HPDE6-E6E7 (cell line): Measurements from ENCODE around the gene RALGDS.

Experiments
- DNase-seq: peaks from one replicate; pipeline ENCODE4 v3.0.0; 2011; ENCODE audit warnings: missing footprints; ENCODE audit errors: extremely low spot score

Gene RALGDS

DNA sequence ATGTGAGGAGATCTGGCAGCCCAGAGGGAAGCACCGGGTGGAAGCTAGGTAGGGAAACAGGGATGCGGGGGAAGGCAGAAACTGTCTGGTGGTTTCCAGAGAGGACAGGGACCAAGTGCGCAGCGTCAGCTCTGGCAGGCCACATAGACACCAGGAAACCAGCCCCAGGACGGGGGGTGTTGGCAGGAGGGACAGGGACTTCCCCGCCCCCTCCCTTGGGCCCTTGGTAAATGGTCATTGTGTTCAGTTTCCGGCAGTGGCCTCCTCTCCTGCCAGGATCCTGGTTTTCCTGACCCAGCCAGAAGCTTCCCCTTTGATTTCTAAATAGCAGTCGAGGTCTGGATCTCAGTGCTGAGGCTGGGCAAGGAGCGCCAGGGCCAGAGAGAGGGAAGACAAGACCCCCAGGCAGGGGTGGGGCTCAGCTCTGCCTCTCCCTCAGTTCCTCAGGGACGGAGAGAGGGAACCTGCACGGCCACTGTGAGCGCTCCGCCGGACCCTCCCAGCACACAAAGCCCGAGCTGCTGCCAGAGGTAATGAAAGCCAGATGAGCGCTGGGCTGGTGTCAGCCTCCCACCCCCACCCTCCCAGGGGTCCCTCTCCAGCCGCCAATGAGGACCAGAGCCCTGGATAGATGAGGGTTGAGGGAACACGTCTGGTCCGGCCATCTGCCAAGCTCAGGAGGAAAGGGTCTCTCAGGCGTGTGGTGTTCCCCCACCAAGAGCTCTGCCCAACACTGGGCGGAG, 1.8 kb downstream of the RALGDS start:
- no peak for DNase-seq

DNA sequence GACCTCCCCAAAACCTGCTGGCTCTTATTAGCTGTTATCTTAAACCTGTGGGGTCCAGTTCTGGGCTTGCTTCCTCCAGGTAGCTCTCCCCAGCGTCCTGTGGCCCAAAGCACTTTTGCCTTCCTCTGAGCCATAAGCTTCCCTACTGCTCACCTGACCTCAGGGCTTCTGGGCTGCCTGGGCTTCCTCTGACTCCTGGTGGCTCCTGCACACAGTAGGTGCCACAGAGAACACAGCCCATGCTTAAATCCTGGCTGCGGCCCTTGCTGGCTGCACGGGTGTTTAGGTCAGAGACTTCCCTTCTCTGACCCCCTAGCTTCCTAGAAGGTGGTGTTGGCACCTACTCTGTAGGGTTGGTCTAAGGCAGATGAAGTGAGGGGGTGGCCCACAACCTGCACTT, 2.5 kb downstream of the RALGDS start:
- no peak for DNase-seq

DNA sequence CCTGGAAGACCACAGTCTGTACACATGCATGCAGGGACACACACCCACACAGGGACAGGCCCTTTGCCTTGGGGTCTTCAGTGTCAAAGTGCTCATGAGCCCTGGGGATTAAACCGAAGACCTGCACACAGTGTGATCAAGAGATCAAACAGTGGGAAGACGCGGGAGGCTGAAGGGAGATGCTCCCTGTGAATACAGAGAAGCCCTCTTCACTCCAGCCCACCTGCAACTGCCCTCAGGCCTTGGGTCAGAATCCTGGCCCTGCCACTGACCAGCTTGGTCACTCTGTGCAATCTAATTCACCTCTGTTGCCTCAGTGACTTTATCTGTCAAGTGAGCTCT, 2.9 kb downstream of the RALGDS start:
- no peak for DNase-seq

DNA sequence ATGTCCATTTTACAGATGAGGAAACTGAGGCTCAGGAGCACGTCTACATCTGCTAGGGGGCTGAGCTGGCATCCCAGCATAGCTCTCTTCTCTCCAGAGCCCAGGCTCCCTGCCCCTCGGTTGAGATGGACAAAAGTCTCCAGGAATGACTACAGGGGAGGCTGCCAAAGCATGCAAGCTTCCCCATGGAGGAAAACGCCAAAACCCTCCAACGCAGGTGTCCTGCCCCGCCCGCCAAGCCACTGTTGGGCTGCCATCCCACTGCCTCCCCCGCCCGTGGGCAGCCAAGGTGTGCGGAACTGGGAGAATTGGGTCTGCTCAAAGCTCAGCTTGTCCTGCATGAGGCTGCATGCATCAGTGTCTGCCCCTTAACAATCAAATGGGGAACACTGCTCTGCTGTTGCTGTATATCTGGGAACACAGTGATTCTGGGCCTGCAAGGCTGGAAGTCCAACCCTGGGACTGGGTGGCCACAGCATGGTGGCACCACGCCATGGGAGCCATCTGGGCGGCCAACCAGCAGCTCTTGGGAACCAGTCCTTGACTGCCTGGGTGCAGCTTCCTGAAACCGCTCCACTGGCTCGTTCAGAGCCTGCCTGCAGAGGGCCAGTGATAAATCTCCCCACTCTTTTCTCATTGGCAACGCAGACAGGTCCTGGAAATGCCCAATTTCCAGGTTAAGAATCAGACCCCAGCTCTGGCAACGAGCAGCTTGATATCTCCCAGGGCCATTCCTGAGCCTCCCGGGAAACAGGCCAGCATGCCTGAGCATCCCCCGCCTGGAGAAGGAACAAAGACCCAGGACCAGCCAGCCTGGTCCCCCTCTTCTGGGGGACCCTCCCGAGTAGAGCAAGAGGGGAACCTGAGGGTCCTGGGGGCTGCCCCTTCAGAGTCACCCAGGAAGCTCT, 3.5 kb downstream of the RALGDS start:
- DNase-seq: no peak

DNA sequence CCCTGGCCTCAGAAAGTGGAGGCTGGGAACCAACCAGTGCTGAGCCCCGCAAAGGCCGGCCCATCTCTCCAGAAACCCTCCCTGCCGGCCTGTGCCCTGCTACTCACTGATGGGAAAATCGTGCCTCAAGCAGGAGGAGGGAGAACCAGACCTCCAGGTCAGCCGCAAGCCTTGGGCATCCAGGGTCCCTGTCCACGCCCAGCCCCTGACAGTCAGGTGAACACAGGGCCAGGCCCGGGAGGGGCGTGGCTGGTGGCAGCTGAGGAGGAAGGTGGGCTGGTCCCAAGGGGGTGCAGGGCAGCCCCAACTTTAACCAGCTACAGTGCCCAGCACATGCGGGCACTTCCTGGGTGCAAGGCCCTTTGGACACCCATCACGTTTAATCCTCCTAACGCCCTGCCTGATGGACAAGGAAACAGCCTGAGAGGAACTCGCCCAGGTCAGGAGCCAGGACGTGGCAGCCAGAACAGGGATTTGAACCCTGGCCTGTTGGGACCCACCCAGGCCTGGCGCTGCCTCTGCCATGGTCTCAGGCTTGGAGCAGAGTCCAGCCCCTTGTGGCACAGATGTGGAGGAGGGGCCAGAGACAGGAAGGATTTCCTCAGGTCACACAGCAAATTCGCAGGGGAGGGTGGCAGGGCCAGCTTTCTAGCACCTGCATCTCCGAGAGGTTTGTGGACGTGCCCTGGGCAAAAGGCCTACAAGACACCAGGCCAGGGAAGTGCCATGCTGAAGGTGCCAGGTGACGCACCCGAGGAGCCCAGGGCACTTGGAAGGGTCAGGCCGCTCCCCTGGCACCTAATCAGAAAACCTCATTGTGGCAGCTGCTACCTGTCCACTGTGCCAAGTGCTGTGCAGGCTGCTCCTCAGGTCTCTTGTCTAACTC, 4.5 kb downstream of the RALGDS start:
- no peak for DNase-seq

DNA sequence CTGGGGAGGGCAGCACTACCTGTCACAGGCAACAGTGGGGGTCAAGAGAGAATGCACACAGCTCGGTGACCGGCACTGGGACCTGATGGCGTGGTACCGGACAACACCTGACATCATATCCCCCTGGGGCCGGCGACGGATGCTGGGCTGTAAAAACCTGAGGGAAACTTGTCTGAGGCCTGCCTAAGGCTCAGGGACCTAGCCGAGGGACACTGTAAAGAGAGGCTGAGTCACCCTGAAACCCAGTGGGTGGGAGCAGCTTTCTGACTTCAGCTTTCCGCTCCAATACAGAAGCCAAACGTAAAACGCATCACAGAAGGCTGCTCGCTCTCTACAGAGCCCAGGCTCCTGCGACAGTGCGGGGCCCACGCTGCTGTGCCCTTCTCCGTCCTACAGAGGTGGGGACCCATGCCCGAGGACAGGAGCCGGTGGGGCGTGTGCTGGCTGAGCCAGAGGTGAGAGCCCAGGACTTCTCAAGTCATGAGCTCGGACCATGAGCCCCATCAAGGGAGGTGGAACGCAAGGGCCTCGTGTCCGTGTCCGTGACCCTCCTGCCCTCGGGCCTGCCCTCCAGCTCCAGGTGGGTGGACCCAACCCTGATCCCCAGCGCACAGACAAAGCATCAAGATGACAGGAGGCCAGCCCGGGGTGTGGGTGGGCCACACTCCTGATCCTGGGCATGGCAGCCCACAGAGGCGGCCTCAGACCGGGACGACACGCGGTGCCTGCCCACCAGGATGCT, 5.3 kb downstream of the RALGDS start:
- no peak for DNase-seq

DNA sequence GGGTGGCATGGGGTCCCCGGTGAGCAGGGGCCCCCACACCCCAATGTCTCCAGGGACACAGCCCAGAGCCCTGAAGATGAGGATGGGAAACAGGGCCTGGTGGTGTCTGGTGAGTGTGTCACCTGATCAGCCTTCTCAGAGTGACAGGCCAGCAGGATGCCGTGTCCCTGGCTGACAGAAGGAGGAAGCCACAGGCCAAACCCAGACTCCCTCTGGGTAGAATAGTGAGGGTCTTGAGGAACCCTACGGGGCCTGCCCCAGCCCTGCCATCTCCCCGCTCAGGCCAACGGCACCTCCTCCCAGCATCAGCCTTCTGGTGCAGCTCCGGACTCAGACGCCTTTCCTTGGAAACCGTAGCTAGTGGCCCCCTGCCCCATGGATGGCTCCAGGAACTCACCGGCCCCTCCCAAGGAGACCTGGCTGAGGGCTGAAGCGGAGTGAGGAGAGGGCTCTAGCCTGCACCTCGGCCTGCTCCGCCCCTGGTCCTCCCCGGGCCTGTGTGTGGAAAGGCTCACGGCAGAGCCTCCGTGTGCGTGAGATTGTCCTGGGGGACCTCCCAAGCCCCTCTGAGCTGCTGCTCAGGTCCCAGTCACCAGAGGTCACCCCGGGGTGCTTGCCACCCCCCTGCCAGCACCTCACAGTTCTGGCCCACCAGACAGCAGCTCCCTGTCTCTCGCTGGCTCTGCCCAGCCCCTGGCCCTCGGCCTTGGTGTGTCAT, 6.0 kb downstream of the RALGDS start:
- DNase-seq: no peak

DNA sequence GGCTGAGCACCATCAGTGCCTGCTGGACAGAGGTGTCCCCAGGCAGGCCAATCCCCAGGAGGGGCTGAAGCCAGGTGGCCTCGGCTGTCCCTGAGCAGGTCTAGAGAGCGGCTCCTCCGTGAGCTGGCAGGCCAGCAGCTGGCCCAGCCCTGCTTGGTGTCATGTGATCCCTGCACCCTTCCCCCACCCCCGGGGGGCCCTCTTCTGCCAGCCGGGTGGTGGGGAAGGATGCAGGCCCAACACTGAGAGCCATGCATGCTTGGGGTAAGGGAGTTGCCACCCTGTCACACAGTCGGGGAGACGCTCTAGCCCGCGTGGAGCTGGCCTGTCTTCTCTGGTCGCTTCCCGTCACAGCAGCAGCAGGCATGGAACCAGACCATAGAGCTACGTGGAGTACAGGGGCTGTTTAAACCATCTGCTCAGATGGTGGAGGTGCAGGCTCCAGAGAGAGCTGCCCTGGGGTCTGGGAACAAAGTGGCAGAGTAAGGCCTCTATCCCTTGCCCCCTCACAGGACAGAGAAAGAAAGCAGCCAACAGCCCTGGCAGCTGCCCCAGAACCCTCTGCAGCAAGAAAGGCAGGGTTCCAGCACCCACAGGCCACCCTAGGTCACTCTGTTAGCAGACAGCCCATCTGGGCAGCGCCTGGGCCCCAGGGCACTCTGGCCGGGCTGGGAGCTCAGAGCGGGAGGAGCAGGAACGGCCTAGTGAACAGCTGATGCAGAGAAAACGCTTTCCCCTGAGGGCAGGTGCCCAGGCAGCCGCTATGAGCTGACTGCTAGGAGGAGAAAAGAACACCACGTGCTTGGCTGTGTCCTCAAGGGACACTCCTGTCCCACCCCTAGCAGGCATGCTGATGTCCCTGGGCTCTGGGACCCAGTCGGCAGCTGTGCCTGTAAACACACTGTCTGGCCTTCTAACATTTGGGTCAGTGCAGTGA, 6.8 kb downstream of the RALGDS start:
- DNase-seq: no peak

DNA sequence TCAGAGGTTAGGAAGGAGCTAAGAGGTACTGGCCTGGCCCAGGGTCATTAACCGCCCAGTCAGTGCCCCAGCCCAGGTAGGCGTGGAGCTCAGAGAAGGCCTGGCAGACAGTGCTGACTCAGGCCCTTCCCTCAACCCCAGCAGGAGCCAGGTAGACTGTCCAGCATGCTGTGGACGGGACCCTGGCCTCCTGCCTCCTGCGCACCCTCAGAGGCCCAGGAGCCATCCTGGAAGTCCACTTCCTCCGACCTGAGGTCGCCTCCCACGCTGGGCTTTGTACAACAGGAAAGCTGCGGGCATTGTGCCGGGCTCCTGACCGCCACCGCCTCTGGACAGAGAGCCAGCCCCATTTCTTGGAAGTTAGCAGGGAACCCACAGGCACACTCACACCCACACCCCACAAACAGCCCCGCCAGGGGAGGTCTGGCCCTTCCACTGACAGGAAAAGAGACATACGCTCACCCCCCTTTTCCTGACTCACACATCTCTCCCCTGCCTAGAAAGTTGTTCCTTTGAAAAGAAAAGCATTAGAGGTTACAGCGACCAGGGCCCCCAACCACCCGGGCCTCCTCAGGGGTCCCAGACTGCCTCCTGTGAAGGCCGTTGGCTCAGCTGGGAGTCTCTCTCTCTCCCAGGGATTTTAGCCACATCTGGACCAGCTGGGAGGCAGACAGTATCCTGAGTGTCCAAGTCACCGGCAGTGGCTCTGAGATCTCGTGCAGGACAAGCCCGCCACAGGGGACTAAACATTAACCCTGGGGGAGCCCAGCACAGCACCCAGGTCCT, 7.7 kb downstream of the RALGDS start:
- DNase-seq: no peak

DNA sequence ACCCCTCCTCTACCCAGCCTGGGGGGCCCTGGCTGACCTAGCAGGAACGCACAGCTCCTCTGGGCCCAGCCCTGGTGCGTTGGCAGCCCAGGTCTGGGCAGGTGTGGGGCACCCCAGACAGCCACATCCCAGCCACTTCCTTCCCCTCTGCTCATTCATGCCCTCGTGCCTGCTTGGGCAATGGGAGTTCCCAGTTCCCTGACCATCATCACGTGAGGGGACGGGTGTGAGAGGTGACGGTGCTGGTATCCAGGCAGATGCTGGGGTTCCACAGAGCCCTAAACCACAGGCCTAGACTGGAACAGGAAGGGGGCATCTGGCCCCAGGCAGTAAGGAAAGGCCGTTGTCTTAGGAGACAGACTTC, 8.4 kb downstream of the RALGDS start:
- no peak for DNase-seq

DNA sequence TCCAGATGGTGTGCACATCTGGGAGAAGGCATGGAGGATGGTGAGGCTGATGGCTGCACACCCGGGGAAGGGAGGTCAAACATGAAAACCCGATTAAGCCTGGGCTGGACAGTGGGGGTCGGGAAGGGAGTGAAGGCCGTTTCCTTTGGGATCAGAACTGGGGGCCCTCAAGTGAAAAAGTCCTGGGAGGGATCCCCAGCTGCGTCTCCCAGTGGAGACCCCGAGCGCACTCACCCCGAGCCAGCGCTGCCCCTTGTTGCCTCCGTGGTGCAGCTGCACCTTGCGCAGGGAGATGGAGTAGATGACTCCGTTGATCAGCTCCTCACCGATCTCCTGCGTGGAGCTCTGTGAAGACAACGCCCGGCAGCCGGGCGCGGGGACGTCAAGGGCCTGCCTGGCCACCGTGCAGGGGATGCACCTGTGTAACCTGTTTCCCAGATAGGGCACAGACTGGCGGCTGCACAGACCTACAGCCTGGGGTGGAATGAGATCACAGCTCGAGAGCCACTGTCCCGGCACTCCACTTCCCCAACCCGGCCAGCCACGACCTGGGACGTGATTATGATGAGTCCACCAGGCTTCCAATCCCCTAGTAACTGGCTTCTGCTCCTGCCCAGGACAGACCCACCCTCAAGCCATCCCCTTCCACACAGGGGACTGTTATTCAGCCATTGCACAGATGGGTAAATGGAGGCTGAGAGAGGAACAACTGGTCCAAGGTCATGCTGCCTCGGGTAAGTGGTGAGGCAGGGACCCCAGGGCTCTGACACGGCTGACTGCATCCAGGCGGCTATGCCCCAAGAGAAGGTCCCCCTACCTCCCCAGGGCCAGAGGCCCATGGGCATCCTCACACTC, 9.0 kb downstream of the RALGDS start:
- DNase-seq: no peak

DNA sequence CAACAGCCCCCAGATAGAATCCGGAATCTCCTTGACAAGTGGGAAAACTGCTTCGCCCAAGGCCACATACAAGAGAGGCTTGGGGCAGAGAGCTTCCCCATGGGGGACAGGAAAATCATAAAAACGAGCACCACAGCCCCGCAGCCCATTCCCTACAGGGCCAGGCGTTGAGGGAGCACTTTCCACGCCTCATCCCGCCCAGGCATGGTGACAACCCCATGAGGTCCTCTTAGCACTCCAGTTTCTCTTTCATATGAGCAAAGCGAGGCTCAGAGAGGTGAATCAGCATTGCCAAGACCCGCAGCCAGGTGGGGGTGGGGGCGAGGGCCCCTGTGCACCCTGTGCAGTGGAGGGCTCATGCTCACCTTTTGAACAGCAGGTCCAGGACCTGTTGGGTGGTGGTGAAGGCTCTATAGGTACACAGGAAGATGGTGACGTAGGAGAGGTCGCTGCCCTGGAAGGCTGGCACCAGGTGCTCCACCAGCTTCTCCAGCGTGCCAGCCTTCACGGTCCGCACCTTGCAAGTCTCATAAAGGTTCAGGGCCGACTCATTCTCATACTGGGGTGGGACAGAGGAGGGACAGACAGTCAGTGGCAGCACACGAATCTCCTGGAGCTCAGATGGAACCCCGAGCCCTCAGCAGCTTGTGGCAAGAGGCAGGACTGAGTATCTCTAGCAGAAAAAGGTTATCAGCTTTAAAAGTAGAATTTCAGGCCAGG, 10.9 kb downstream of the RALGDS start:
- DNase-seq: no peak

DNA sequence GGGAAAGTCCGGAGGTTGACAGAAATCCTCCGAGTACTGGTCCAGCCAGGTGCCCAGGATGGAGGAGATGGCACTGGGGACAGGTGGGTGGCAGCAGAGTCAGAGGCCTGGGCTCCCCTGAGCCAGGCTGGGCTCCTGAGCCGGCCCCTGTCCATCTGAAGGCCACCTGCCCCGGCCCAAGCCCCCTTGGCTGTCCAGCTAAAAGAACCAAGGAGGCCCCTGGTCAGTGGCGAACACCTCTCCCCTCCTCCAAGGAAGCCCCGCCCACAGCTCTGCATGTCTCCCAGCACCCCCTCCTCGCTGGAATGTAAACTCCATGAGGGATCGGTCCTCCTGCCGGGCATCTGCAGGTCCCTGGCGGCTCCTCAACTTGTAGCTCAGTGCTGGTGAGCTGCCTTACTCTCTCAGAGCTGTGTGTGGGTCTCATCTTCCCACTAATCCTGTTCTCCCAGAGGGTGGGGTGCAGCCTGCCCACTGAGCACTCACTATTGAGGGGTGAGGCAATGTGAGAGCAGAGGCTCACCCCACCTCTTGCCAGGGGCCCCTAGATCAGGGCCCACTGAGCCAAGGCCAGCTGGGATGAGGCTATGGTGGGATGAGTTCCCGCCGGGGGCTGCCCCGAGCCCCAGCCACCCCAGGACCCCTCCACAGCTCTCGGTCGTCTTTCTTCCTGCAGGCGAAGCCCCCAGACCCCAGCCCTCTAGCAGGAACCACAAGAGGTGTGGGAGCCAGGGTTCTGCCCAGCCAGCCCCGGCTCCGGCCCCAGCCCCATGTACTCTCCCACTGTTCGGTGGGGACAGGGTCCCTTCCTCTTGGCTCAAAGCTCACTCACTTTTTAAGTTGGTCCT, 12.0 kb downstream of the RALGDS start:
- no peak for DNase-seq

DNA sequence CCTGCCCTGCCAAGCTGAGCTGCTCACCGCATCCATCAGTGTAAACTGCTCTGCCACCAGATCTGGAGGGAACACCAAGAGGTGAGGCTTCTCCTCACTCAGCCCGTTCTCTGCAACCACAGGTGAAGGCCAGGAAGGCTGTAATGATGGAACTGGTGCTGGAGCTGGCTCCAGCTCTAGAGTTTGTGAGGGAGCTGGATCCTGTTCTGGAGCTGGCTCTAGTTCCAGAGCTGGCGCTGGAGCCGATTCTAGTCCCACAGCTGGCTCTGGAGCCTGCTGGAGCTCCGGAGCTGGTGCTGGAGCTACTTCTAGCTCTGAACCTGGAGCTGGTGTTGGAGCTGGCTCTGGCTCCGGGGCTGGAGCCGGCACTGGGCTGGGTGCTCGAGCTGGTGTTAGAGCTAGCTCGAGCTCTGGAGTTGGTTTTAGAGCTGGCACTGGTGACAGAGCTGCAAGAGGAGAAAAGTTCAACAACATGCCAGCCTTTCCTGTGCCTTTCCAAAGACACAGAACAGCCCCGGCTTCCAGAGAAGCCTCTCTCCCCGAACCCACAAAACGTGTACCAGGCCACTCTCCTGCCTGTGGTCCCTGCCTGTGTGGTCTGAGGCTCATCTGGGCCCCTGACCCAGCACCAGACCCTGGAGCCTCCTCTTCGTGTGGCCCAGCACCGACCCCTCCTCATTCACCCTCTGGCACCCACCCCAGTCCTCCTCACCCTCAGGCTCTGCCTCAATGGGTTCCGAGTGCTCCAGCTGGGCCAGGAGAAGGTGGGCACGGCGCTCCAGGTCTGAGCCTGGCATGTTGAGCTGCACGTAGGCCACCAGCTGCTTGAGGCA, 12.9 kb downstream of the RALGDS start:
- DNase-seq: no peak

DNA sequence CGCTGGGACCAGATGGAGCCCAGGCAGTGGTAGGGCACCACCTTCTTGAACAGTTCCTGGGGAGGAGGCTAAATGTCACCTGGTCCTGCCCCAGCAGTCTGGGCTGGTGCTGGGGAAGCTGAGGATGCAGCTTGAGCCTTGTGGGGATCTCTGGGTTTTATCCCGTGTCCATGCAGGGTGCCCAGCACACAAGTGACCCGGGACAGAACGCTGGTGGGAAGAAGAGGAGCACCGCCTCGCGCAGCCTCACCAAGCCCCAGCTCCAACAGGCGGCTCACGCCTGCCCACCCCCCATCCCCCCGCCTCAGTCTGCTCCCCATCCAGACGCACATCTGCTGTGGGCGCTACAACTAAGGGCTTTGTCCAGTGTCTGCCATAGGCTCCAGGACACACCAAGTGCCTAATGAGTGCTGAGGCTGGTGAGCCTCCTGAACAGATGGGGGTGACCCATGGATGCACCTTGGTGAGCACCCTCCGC, 13.8 kb downstream of the RALGDS start:
- DNase-seq: no peak
